ENCODE data around the gene ZSCAN21.

Gene ZSCAN21

GRCh38 chr7:100109521-100110163 lies 60.1 kb downstream of the ZSCAN21 start:
- in situ Hi-C loops (cut with HindIII; ENCODE audit: low pct_ligation_motif_present, low pct_unique_long_range_greater_than_20kb, low sequenced_read_pairs), result no loop called here

GRCh38 chr7:100111156-100111555 lies 61.6 kb downstream of the ZSCAN21 start:
- no peak for DNase-seq
- in situ Hi-C loops (cut with HindIII; ENCODE audit: low pct_ligation_motif_present, low pct_unique_long_range_greater_than_20kb, low sequenced_read_pairs), result no loop called here

More at GRCh38 chr7:100109521-100110163, 60.1 kb downstream of the ZSCAN21 start:
- no peak for DNase-seq

- DNase-seq, result no peak
- in situ Hi-C loops (cut with HindIII; ENCODE audit: low pct_ligation_motif_present, low pct_unique_long_range_greater_than_20kb, low sequenced_read_pairs), result no loop called here
These were observed 62.3 kb downstream of the ZSCAN21 start for GRCh38 chr7:100111914-100112313.
